Measurements from ENCODE around the gene ADISSP. TPM values are rescaled to one million over a fixed set of nuclear protein-coding genes. Genes with fewer than 3 reads are reported as not detected.

Gene ADISSP
- total RNA-seq, 4 donors from 2014 or later: 5.9 to 16.4 (median 9.6) TPM

- intact Hi-C loops (cut with DNase I; ENCODE audit: low total_unique reads): loop anchor here (1.0 to 10.0 kb wide), 3 partner anchors 13 to 364 kb away; partner anchors contain the start of genes DNAAF9 and SPEF1
- no peaks in the 10 kb centered on the region for H3K9me3 ChIP-seq
- no peaks in the 10 kb centered on the region for H3K27me3 ChIP-seq
- DNase-seq (peak; percentile 44 to 49), ATAC-seq (peak; percentile 38 to 43)
- TF ChIP-seq POLR2A (IDR thresholded peaks at IDR 0.05): no peak
- peak in 4 of 5 experiments; percentile 38 to 58 (median 52) for TF ChIP-seq CTCF (IDR thresholded peaks at IDR 0.05 in 4 of 5, conservative IDR thresholded peaks at IDR 0.05 in 1 of 5)
- in situ Hi-C loops (cut with MboI; ENCODE audit: low sequenced_read_pairs in 4 of 4): loop anchor here in 1 of 4 donors (25.0 kb wide), 1 partner anchor 319 kb away; no protein-coding TSS in a partner anchor
- peaks cover 12 to 23% of the 10 kb centered on the region in 2 donors for H3K4me1 ChIP-seq
- H3K27ac ChIP-seq: peak overlapping the region; percentile 80 to 84 (median 80)
- H3K4me3 ChIP-seq: peak overlapping the region; percentile 66 to 94 (median 84)
- H3K36me3 ChIP-seq: no peaks in the 10 kb centered on the region
Measured at GRCh38 chr20:3768342-3769130, 983 bp upstream of the ADISSP start.

GRCh38 chr20:3767110-3767426 is 485 bp downstream of the ADISSP start:
- peak overlapping the region; percentile 66 to 94 (median 84) for H3K4me3 ChIP-seq
- intact Hi-C loops (cut with DNase I; ENCODE audit: low total_unique reads): loop anchor here (2.0 to 10.0 kb wide), 3 partner anchors 60 to 362 kb away; partner anchors contain the start of gene DNAAF9
- DNase-seq (no peak), ATAC-seq (no peak)
- H3K27me3 ChIP-seq: no peaks in the 10 kb centered on the region
- H3K36me3 ChIP-seq: no peaks in the 10 kb centered on the region
- no peak for TF ChIP-seq POLR2A (IDR thresholded peaks at IDR 0.05)
- TF ChIP-seq CTCF (IDR thresholded peaks at IDR 0.05 in 4 of 5, conservative IDR thresholded peaks at IDR 0.05 in 1 of 5): no peak
- in situ Hi-C loops (cut with MboI; ENCODE audit: low sequenced_read_pairs in 4 of 4): loop anchor here in 1 of 4 donors (25.0 kb wide), 1 partner anchor 320 kb away; no protein-coding TSS in a partner anchor
- H3K4me1 ChIP-seq: peaks cover 12 to 23% of the 10 kb centered on the region in 2 donors
- peak overlapping the region; percentile 57 to 84 (median 74) for H3K27ac ChIP-seq
- no peaks in the 10 kb centered on the region for H3K9me3 ChIP-seq

DNA sequence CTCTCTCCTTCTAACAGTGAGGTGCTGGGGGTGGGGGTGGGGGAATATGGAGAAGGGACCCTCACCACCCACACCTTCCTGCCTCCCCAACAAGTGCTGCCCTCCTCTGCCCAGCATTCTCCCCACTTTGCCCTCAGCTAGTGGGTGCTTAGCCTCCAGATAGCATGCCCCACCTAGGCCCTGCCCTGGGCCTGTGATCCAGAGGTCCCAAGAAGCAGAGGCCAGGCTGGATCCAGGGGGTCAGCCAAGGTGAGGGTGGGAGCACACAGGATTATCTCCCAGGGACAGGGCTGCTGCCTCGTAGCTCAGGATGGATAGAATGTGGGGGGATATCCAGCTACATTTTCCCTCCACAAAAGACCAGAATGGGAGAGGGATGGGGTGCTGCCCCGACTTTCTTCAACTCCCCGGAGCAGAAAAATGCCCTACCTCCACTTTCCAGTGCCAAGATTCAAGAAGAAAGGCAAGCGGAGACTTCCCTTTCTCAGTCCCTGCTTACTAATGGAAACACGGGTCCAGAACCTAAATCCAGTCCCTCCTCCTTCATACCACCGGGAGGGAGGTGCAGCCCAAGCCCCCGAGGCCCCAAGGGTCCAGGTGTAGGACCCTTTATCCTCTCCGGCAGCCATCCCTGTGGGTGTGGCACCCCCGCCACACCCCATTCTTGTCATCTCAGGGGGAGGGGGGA is 987 bp downstream of the ADISSP start:
- no peak for TF ChIP-seq CTCF (IDR thresholded peaks at IDR 0.05 in 4 of 5, conservative IDR thresholded peaks at IDR 0.05 in 1 of 5)
- TF ChIP-seq POLR2A (IDR thresholded peaks at IDR 0.05): no peak
- no peaks in the 10 kb centered on the region for H3K9me3 ChIP-seq
- intact Hi-C loops (cut with DNase I; ENCODE audit: low total_unique reads) (loop anchor here (2.0 to 10.0 kb wide), 3 partner anchors 60 to 362 kb away; partner anchors contain the start of gene DNAAF9), in situ Hi-C loops (cut with MboI; ENCODE audit: low sequenced_read_pairs in 4 of 4) (loop anchor here in 1 of 4 donors (25.0 kb wide), 1 partner anchor 321 kb away; no protein-coding TSS in a partner anchor)
- ATAC-seq: no peak
- peaks cover 12 to 23% of the 10 kb centered on the region in 2 donors for H3K4me1 ChIP-seq
- H3K27ac ChIP-seq: peak overlapping the region; percentile 57 to 84 (median 74)
- H3K4me3 ChIP-seq: peak overlapping the region; percentile 66 to 94 (median 84)
- no peaks in the 10 kb centered on the region for H3K27me3 ChIP-seq
- DNase-seq: no peak
- no peaks in the 10 kb centered on the region for H3K36me3 ChIP-seq

DNA sequence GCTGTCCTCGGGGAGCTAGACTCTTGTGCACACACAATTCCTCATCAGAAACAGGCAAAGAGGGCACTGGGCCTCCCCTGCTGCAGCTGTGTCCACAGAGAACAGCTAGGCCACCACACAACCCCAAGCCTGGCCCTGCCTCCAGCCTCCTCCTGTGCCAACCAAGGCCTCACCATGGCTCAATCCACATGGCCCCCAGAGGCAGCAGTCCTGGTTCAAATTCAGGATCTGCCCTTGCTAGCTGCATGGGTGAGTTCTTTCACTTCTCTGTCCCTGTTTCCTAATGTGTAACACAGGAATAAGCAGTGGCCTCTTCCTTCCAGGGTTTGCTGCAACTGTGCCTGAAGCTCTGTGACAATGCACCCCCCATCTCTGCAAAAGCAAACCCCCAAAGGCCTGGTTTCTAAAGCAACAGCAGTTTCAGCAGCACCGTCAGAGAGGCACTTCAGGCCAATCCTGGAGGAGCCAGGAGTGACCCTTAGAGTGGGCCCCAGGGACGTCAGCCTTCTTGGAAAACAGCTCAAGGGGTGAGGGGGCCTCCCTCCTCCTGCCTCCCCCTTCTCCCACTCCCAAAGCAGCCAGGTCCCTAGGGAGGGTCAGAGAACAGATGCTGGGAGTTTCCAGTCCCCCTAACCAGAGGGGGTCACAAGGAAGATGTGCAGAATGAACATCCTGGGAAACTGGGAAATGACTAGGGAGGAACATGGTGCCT is 2.2 kb downstream of the ADISSP start:
- Histone ChIP-seq H3K4me1 (peaks cover 12 to 23% of the 10 kb centered on the region in 2 donors), H3K4me3 (peak overlapping the region in 1 of 4 donors; percentile 77), H3K27me3 (no peaks in the 10 kb centered on the region), H3K9me3 (no peaks in the 10 kb centered on the region), H3K36me3 (no peaks in the 10 kb centered on the region), H3K27ac (peak overlapping the region in 3 of 4 donors; percentile 35 to 84 (median 69))
- ATAC-seq (no peak), DNase-seq (no peak)
- TF ChIP-seq CTCF (IDR thresholded peaks at IDR 0.05 in 4 of 5, conservative IDR thresholded peaks at IDR 0.05 in 1 of 5) (no peak), POLR2A (IDR thresholded peaks at IDR 0.05) (no peak)
- in situ Hi-C loops (cut with MboI; ENCODE audit: low sequenced_read_pairs in 4 of 4) (loop anchor here in 1 of 4 donors (25.0 kb wide), 1 partner anchor 322 kb away; no protein-coding TSS in a partner anchor), intact Hi-C loops (cut with DNase I; ENCODE audit: low total_unique reads) (loop anchor here (5.0 to 10.0 kb wide), 2 partner anchors 88 to 361 kb away; partner anchors contain the start of gene DNAAF9)
